ENCODE measurements around the gene TST. TPM values are rescaled to one million over a fixed set of nuclear protein-coding genes. Genes with fewer than 3 reads are reported as not detected.

TST gene
- polyA plus RNA-seq, 4 donors: 46.3 to 64.8 (median 50.7) TPM

- no peak for DNase-seq (ENCODE audit: low read depth in 4 of 4, low spot score in 3 of 4)
These were observed 31.0 kb downstream of the TST start for GRCh38 chr22:36988075-36988832.

DNA sequence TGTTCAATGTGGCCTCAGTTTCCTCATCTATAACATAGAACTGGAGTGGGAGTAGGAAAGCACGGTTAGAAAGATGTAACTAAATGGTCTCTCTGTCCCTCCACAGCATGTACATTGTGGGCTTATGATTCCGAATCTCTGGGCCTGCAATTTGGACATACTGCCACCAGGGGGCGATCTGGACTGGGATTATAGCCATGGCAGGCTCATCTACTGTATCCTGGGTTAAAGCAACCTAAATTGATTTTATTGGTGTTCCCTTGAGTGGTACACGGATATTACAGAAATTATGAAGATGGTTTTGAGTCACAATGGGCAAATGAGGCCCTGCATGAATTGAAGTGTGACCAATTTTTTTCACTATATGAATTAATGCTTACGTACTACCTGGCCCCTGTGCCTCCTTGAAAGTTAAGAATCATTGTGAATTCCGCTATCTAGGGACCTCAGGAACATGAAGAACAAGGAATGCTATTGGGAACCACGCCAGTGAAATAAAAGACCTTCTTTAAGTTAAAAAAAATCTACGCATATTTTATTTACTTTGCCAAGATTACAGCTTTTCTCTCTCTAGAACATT, 32.9 kb downstream of the TST start:
- no peak for DNase-seq (ENCODE audit: low read depth in 4 of 4, low spot score in 3 of 4)

DNA sequence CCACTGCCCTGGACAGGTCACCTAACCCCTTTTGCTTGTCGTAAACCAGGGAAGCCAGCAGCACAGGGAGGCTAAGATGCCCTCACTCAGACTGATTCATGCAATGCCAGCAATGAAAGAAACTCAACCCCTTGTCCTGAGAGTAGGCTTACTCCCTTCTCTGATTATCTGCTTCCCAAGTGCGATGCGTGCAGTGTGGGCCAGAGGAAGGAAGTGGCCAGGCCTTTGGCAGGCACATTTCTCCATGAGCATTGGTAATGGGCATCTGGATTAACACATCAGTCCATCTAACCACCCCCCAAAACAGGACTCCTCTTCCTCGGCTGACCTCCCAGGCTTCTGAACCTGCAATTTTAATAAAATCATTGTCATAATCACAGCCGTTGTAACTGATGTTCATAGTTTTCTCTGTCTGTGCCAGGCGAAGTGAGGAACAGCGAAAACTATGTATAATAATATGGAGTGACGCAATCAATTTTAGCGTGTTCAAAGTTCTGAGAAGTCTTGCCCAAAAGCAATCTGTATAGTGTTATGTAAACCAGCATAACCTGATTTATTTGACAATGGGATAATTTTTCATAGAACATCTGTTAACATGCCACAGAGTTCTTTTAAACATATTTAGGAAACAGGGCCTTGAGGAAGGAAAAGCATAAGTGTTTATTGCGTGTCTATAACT, 33.9 kb downstream of the TST start:
- no peak for DNase-seq (ENCODE audit: low read depth in 4 of 4, low spot score in 3 of 4)

DNA sequence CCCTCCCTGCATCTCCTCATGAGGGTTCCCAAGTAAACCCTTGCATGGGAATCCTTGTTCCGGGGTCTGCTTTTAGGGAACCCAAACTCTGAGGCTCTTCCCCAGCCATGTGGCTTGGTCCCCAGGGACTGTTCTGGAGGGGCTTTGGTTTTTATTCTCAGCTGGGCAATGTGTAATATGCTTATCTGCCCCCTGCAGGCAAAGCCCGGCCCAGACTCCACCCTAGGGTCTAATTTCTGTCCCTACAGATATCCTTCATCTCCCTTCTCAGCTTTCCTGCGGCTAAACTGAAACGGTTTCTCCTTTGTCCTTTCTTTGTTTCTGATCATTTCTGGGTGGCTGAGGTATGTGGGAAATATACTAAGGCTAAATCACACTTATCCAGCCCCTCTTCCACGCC, 37.1 kb downstream of the TST start:
- no peak for DNase-seq (ENCODE audit: low read depth in 4 of 4, low spot score in 3 of 4)

GRCh38 chr22:36981247-36981775, 37.9 kb downstream of the TST start:
- no peak for DNase-seq (ENCODE audit: low read depth in 4 of 4, low spot score in 3 of 4)

- DNase-seq (ENCODE audit: low read depth in 4 of 4, low spot score in 3 of 4): no peak
These were observed 40.0 kb downstream of the TST start for GRCh38 chr22:36979016-36979910.

GRCh38 chr22:36977947-36978660, 41.1 kb downstream of the TST start:
- DNase-seq (ENCODE audit: low read depth in 4 of 4, low spot score in 3 of 4): peak; percentile 66 to 80 (median 74)

DNA sequence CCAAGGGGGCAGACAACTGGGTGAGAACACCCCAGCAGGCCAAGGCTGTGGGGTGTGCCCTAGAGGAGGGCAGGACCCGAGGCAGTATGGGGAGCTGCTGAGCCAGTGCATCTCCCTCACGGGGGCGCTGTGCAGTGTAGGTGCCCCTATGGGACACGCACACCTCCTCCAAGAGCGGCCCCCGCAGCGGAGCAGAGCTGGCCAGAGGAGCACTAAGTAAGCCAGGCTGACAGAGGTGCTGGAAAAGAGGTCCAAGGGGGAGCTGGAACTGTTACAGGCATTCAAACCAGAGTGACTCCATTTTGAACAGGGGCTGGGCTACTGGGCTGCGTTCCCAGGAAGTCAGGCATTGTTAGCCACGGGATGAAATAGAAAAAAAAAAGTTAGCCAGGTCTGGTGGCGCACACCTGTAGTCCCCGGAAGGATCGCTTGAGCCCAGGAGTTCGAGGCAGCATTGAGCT, 41.8 kb downstream of the TST start:
- no peak for DNase-seq (ENCODE audit: low read depth in 4 of 4, low spot score in 3 of 4)

DNA sequence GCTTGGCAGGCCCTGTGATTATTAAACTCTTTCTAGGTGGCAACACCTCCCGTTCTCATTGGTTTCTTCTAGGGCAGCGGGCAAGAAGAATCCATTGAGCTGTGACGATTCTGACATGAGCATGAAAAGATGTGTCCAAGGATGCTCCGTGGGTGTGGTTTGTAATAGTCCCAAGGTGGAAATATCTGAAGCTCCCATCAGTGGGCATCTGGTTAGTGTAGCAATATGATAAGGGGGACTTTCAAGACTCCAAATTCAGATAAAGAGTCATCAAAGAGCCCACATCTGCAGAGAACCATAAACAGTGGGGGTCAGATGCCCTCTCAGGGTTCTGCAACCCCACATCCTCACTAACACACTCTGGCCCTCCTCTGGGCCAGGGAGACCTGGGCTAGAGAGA, 42.6 kb downstream of the TST start:
- DNase-seq (ENCODE audit: low read depth in 4 of 4, low spot score in 3 of 4): no peak

GRCh38 chr22:36971341-36972125, 47.7 kb downstream of the TST start:
- DNase-seq (ENCODE audit: low read depth in 4 of 4, low spot score in 3 of 4): no peak

DNA sequence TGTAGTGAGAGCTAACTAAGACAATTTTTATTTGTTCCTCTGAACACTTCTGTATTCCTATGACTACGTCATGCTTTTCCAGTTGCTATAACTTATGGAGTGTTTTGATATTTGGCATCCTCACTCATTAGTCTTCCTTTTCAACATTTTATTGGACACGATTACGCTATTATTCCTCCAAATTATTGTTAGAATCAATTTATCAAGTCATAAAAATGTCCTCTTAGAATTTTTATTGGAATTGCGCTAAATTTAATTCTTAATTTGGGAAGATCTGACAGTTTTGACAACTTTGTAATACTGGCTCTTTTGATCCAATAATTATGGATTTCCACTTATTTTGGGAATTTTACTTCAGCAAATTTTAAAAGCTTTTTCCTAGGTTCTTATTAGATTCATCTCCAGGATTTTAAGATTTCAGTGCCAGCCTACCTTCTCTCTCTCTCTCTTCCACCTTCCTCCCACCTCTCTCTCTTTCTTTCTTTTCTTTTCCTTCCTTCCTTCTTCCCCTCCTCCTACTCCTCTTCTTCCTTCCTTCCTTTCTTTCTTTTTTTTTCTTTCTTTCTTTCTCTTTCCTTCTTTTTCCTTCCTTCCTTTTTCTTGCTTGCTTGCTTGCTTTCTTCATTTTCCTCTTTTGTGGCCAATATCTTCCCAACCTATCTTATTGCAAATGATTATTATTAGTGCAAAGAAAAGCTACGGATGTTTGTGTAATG, 50.8 kb downstream of the TST start:
- no peak for DNase-seq (ENCODE audit: low read depth in 4 of 4, low spot score in 3 of 4)

DNA sequence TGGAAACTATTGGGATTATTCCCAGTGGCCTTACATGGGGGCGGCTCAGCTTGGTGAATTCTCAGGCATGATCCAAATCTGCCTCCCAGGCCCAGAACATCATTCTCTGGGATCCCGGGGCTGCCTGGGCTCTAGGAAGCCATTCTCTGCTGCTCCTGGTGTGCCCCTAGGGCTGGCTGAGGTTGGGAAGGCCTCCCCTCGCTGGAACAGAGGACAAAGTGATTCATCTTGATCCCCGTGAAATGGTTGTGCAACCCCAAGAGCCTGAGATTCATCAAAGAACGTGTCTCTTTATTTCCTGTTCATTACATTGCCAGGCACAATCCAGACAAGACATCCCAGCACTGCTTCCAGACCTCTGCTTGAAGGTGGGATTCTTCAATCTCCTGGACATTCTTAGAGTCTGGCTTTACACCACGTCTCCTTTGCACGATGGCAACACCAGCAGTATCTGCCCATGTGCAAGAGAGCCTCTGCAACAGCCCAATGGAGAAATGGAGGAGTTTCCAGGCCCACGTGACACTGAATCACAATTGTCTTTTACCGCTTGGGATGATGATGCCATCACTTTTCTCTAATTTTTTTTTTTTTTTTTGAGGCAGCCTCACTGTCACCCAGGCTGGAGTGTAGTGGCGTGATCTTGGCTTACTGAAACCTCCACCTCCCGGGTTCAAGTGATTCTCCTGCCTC, 52.3 kb downstream of the TST start:
- DNase-seq (ENCODE audit: low read depth in 4 of 4, low spot score in 3 of 4): no peak

DNA sequence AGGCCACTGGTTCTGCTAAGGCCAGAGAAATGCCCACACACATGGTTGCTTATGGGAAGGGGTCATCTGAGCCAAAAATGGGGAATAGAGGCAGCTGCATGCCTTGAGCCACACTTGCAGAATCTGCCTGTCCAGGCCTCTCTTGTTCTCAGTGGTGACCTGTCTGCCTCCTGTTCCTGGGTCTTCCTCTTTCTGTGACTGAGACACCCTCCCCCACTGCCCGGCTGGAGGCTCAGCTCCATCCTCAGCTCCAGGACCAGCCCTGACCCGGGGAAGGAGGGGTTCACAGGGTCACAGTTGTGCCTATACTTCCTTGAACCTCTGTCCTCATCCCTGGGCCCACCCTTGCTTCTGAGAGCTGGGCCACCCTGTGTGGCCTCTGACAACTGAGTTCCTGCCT, 53.6 kb downstream of the TST start:
- no peak for DNase-seq (ENCODE audit: low read depth in 4 of 4, low spot score in 3 of 4)

- DNase-seq (ENCODE audit: low read depth in 4 of 4, low spot score in 3 of 4): no peak
These were observed 55.1 kb downstream of the TST start for GRCh38 chr22:36964106-36964505.

DNA sequence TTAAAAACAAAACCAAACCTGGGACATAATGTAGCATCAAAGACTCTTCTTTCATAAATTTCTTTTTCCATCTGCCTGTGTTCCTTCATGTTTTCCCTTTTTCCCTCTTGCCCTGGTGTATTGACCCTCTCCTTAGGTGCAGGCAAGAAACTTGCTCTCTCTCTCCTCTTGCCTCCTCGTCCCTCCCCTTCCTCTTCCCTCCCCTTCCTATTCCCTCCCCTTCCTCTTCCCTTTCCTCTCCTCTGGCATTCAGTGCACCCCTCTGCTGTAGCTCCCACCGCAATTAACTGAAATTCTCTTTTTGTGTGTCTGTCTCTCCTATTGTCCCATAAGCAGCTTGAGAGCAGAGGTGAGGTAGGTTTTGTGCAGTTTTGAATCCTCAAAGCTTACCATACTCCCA, 55.9 kb downstream of the TST start:
- DNase-seq (ENCODE audit: low read depth in 4 of 4, low spot score in 3 of 4): no peak

DNA sequence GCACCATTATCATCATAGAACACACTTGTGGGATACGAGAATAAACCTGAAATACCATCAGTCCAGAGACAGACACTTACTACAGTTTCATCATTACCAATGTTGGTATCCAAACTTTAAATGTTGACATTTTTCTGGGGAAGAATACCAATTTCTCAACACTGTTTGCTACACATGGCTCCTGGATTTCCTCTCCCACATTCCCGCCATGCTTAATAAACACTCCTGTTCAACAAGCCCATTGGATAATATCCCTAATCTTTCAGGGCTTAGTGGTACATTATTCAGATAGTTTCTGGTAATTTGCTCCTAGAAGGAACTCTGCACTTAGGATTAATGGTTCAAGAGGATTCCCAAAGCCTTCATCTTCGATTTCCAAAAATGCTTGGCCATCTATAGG, 57.6 kb downstream of the TST start:
- DNase-seq (ENCODE audit: low read depth in 4 of 4, low spot score in 3 of 4): no peak

All from right renal pelvis (tissue), 4 donors.